ENCODE data around the gene AHSP.
"Not testable (repeated sequence)": the region's sequence is repeated elsewhere in the genome, so short reads cannot be mapped to it uniquely, and the experiment has no call there.

The AHSP gene

GRCh38 chr16:31531096-31531495, 3.4 kb downstream of the AHSP start:
- DNase-seq, result no peak
- ATAC-seq, result no peak

DNA sequence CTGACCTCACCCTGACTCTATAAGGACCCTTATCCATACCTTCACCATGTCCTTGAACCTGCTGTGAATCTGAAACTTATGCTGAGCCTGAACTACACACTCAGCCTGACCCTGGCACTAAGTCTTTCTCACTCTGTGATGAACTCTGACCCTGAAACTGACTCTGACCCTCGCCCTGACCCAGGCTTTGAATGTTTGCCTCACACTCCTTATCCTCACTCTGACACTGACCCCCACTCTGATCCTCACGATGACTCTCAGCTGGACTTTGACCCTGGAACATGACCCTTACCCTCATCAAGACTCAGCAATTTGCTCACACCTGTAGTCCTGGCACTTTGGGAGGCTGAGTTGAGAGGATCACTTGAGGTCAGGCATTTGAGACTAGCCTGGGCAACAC, 4.4 kb downstream of the AHSP start:
- ATAC-seq, result no peak
- DNase-seq, result no peak

DNA sequence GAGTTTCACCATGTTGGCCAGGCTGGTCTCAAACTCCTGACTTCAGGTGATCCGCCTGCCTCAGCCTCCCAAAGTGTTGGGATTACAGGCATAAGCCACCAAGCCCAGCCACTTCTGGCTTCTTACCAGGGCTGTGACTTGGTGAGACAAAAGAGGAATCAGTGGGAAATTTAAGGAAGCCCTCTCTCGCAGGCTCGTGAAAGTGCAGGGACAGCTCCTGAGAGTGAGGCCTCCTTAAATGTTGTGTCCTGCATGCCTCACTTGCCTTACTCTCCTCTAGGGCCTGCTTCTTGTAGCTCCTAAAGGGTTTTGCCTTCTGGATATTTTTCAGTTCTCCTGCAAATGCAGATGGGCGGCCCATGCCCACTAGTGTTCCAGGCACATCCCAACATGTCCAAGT, 5.2 kb downstream of the AHSP start:
- ATAC-seq (no peak), DNase-seq (no peak)

DNA sequence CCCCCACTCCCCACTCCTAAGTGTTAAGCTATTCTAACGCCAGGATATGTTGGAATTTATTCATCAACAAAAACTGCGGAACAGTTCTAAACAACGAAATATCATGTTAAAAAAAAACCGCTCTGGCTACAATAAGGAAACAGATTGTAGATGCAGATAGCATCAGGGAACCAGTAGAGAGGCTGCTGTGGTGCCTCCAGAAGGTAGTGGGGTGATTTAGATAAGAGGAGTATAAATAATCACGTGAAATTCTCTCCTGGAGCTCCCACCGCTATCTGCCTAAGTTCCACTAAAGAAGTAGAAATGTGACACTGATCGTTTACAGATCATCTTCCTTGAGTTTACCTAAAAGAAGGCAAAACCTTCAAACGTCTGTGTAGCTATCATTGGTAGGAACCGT, 8.0 kb downstream of the AHSP start:
- no peak for ATAC-seq
- no peak for DNase-seq

DNA sequence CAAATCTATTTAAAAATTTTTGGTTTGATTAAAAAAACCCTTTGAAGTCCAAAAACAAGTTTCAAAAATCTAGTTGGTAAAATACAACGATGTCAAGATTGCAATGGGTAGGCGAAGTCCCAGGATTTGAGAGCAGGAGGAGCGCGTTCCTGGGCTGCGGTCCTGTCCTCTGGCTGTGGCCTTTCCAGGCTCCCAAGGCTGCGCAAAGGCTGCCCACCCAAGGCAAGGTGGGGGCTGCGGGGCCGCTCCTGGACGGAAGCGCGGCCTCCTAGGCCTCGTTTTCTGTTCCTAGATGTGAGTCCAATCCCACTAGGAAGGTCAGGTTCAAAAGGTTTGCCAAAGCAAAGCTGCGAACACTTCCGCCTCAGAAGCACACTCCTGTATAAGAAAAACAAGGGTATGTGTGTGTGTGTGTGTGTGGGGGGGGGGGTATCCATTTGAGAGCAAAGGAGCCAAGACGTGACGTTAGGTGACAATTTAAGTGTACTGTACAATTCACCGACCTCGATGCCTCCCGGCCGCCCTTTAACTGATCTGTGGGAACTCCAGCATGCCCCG, 9.2 kb downstream of the AHSP start:
- no peak for DNase-seq
- ATAC-seq, result no peak

DNA sequence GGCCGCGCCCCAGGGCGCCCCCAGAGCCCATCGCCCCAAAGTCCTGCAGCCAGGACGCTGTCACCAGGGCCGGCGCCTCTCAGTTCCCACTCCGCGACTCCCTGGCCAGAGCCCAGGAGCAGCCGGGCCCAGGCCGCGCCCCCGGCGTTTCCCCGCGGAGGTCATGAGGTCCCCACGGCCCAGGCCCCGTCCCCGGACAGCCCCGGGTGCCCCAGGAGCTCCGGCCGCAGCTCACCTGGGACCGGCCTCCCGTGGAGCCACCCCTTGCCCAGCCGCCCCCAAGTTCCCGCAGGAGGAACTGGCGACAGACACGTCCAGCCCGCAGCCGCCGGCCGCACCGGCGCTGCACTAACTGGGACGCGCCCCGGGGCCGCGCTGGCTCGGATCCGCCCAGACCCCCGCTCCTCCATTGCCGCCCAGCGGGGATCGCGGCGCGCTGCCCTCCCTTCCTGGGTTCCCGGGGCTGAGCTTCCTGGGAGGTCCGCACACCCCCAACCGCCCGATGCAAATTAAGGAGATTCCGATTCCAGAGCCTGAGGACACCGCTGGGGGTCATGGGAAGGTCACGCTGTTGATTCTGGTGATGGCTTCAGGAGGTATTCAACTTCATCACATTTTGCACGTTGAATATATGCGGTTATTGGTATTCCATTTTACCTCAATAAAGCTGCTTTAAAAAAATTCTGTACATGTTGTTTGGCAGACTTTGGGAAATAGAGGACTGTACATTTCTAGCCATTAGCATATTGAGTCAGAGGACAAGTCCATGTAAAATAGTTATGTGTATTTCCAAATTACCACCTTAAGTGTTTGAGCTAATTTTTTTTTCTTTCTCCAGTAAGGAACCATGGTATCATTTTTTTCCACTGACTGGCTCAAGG, 9.9 kb downstream of the AHSP start:
- DNase-seq, result no peak
- ATAC-seq, result peak; percentile 48

DNA sequence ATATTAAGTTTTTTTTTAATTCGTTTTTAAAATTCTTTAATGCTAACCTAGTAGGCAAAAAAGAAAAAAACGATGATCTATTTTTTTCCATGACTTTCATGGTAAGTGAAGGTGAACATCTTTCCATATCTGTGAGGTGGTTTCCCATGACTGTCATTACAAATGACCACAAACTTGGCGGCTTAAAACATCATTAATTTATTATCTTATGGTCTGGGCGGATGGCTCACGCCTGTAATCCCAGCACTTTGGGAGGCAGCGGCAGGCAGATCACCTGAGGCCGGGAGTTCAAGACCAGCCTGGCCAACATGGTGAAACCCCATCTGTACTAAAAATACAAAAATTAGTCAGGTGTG, 10.5 kb downstream of the AHSP start:
- DNase-seq, result not testable (repeated sequence)
- ATAC-seq, result peak; percentile 52

GRCh38 chr16:31539762-31540161, 12.1 kb downstream of the AHSP start:
- DNase-seq, ATAC-seq: not testable (repeated sequence)

DNA sequence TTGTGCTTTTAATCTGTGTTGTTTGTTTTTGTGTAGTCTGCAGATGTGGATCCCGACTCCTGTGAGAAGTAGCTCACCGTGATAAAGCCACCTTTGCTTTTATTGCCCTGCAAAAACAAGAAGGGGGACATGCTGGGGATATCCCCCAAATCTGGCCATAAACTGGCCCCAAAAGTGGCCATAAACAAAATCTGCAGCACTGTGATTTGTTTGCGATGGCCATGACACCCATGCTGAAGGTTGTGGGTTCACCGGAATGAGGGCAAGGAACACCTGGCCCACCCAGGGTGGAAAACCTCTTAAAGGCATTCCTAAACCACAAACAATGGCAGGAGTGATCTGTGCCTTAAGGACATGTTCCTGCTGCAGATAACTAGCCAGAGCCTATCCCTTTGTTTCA, 15.1 kb downstream of the AHSP start:
- DNase-seq, result no peak
- ATAC-seq, result no peak

DNA sequence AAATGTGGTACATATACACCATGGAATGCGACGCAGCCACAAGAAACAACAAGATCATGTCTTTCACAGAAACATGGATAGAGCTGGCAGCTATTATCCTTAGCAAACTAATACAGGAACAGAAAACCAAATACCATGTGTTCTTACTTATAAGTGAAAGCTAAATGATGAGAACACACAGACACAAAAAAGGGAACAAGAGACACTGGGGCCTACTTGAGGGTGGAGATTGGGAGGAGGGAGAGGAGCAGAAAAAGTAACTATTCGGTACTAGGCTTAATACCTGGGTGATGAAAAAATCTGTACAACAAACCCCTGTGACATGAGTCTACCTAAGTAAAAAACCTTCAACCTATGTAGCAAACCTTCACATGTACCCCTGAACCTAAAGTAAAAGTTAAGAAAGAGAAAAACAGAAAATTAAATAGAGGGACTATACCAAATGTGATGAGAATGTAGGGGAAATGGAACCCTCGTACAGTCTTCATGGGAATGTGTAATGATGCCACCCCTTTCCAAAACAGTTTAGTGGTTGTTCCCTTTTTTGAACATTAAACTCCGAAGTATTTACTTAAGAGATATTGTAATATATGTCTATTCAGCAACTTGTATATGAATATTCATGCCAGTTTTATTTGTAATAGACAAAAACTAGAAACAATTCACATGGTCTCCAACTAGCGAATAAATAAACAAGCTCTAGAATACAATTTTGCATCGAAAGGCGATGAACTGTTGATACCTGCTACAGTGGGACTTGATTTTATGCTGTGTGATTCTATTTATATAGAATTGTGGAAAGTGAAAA, 33.9 kb downstream of the AHSP start:
- DNase-seq, result no peak
- ATAC-seq, result no peak

- DNase-seq, result peak; percentile 8
- ATAC-seq, result no peak
These were observed 41.1 kb downstream of the AHSP start for GRCh38 chr16:31568577-31569359.

DNA sequence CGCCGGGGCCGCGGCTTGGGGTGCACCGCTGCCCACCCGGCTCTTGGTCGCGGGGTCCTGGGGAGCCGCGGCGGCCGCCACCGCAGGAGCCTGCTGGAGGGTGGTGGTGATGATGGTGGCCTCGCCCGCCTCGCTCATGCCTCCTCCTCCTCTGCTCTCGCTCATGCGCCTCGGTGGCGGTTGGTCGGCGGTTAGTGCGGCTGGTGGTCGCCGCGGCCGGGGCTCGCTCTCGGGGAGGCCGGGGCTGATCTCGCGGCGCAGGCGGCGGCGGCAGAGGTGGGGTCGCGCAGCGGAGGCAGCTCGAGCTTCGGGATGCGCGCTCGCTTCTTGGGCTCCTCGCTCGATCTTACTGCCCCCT, 41.6 kb downstream of the AHSP start:
- ATAC-seq (no peak), DNase-seq (peak; percentile 21)

GRCh38 chr16:31572821-31573220, 45.1 kb downstream of the AHSP start:
- ATAC-seq (no peak), DNase-seq (no peak)

DNA sequence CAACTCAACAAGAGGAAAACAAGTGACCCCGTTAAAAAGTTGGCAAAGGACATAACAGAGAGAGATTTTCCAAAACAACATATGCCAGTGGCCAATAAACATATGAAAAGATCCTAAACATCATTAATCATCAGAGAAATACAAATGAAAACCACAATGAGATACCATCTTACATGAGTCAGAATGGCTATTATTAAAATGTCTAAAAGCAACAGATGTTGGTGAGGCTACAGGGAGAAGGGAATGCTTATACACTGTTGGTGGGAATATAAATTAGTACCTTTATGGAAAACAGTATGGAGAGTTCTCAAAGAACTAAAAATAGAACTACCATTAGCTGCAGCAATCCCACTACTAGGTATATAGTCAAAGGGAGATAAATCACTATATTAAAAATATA, 46.5 kb downstream of the AHSP start:
- DNase-seq, ATAC-seq: not testable (repeated sequence)

DNA sequence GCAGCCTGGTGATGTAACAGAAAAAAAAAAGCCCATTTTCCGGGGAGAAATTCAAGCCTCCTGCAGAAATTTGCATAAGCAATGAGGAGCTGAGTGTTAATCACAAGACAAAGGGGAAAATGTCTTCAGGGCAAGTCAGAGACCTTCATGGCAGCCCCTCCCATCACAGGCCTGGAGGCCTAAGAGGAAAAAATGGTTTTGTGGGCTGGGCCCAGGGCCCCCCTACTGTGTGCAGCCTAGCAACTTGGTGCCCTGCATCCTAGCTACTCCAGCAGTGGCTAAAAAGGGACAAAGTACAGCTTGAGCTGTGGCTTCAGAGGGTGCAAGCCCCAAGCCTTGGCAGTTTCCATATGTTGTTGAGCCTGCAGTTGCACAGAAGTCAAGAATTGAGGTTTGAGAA, 49.7 kb downstream of the AHSP start:
- DNase-seq (no peak), ATAC-seq (no peak)
